Measurements from ENCODE around the gene PRAMEF14.
"Not testable (repeated sequence)": the region's sequence is repeated elsewhere in the genome, so short reads cannot be mapped to it uniquely, and the experiment has no call there.

Gene PRAMEF14, protein sequence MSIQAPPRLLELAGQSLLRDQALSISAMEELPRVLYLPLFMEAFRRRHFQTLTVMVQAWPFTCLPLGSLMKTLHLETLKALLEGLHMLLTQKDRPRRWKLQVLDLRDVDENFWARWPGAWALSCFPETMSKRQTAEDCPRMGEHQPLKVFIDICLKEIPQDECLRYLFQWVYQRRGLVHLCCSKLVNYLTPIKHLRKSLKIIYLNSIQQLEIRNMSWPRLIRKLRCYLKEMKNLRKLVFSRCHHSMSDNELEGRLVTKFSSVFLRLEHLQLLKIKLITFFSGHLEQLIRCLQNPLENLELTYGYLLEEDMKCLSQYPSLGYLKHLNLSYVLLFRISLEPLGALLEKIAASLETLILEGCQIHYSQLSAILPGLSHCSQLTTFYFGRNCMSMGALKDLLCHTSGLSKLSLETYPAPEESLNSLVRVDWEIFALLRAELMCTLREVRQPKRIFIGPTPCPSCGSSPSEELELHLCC

DNA sequence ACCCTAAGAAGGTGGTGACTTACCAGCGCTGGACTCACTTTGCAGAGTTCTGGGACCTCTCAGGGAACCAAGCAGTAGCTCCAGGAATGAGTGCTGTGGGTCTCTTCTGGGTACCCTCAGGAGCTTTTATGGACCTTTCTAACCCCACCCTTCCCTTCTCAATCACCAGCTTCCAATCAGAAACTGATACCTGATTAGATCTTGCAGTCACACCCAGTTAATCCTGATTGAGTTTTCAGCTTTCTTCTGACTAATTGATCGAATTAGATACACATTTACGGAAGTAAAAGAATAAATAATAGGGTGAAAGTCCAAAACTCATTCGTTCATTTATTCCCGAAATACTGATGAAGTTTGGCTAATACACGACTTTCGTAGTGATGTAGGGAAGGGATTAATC lies at the start of gene PRAMEF14:
Gene PRAMEF14, minus strand, starts transcription at position 101 of the 400 bp plus-strand sequence. CDS start 1,820 bp downstream, outside the sequence.
- DNase-seq (ENCODE audit: low read depth in 2 of 3, low spot score in 2 of 3) = not testable (repeated sequence)

DNA sequence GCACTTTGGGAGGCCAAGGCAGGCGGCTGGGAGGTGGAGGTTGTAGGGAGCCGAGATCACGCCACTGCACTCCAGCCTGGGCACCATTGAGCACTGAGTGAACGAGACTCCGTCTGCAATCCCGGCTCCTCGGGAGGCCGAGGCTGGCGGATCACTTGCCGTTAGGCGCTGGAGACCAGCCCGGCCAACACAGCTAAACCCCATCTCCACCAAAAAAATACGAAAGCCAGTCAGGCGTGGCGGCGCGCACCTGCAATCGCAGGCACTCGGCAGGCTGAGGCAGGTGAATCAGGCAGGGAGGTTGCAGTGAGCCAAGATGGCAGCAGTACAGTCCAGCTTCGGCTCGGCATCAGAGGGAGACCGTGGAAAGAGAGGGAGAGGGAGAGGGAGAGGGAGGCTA lies 48.4 kb upstream of the PRAMEF14 start:
- not testable (repeated sequence) for DNase-seq (ENCODE audit: low read depth in 2 of 3, low spot score in 2 of 3)

DNA sequence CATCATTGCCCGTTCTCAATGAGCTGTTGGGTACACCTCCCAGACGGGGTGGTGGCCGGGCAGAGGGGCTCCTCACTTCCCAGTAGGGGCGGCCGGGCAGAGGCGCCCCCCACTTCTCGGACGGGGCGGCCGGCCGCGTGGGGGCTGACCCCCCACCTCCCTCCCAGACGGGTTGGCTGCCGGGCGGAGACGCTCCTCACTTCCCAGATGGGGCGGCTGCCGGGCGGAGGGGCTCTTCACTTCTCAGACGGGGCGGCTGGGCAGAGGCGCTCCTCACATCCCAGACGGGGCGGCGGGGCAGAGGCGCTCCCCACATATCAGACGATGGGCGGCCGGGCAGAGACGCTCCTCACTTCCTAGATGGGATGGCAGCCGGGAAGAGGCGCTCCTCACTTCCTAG lies 47.8 kb upstream of the PRAMEF14 start:
- DNase-seq (ENCODE audit: low read depth in 2 of 3, low spot score in 2 of 3) = not testable (repeated sequence)

DNA sequence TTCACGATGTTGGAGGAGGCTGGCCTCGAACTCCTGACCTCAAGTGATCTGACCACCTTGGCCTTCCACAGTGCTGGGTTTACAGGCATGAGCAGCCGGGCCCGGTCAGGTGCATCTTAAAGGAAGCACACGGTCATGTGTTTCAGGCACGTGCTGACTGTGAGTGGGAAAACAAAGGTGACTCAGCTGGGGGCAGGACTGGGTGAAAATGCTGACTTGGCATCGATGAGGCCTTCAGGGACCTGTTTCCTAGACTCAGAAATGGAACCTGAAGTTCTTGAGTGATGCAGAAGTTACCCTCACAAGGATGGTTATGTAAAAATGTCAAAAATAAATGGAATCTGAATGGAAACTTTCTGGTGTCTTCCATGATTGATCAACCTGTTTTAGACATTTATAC lies 46.1 kb upstream of the PRAMEF14 start:
- DNase-seq (ENCODE audit: low read depth in 2 of 3, low spot score in 2 of 3) = not testable (repeated sequence)

DNA sequence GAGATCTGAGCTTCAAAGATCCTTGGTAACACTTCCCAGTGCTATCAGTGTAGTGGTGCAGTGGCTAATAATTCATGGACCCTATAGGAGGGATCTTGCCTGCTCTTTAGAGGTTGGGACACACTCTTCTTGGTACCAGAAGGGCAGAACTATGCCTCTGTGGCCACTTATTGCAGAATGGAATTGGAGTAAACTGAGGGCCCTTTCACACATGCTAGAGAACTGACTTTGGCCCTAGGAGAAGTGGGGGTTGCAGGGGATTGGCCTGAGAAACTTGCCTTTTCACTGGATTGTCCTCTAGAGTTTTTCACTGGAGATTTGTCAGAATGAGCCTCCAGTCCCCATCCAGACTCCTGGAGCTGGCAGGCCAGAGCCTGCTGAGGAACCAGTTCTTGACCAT lies 42.4 kb upstream of the PRAMEF14 start, which contains the start of gene PRAMEF17:
Gene PRAMEF17, plus strand, starts transcription at position 301 of the 400 bp plus-strand sequence. Its CDS starts 26 bp downstream, at position 327.
- not testable (repeated sequence) for DNase-seq (ENCODE audit: low read depth in 2 of 3, low spot score in 2 of 3)

DNA sequence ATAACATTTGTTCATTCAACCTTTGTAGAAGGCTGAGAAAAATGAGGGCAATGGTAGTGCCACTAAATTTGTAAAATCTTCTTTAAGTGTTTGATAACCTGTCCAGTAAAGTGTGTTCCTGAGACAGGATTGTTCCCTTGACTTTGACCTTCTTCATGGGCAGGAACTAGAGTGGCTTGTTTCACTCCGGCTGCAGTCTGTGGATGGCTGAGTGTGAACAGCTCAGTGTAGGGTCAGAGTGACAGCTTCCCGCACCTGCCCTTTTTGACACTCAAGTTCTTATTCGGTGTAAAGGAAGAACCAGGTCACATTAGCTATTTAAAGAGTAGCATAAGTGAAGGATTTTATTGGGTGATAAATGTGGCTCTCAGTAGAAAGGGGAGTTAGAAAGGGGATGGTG lies 33.4 kb upstream of the PRAMEF14 start:
- not testable (repeated sequence) for DNase-seq (ENCODE audit: low read depth in 2 of 3, low spot score in 2 of 3)

DNA sequence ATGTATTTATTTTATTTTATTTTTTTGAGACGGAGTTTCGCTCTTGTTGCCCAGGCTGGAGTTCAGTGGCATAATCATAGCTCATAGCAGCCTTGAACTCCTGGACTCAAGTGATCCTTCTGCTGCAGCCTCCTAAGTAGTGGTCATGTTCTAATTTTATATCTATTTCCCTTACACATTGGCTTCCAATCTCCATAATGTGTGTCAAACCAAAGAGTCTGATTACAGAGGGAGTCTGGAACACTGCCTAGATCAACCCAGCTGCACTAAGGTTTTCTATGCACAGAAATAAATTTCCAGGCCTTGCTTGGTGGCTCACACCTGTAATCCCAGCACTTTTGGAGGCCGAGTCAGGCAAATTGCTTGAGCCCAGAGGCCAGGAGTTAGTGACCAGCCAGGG lies 32.0 kb upstream of the PRAMEF14 start:
- not testable (repeated sequence) for DNase-seq (ENCODE audit: low read depth in 2 of 3, low spot score in 2 of 3)

DNA sequence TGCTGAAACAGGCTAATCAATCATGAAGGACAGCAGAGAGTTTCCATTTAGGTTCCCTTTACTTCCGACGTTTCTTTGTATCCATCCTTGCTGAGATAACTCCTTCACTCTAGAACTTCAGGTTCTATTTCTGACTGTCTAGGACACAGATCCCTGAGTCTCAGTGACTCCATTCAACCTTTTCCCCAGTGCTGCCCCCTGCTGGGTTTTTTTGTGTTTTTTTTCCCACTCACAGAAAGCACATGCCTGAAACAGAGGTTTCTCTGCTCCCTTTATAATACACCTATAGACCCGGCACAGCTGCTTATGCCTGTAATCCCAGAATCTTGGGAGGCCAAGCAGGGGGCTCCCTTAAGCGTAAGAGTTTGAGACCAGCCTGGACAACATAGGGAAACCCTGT lies 21.6 kb upstream of the PRAMEF14 start:
- peak in 2 of 3 experiments; percentile 3 to 14 for DNase-seq (ENCODE audit: low read depth in 2 of 3, low spot score in 2 of 3)

DNA sequence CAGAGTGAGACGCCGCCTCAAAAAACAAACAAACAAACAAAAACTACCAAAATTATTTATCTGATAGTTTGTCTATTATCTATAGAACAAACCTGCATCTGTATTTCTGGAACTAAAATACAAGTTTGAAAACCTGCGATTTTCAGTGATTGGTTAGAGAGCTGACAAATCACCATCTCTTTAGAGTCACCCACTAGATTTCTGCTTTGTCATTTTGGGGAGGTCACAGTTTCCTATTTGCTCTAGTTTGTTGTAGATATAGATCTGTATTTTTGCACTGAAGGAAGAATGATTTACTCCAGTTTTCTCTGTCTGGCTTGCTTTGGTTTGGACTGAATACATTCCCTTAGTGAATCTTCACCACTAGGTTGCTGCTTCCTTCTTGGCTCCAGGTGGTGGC lies 19.6 kb upstream of the PRAMEF14 start:
- not testable (repeated sequence) for DNase-seq (ENCODE audit: low read depth in 2 of 3, low spot score in 2 of 3)

DNA sequence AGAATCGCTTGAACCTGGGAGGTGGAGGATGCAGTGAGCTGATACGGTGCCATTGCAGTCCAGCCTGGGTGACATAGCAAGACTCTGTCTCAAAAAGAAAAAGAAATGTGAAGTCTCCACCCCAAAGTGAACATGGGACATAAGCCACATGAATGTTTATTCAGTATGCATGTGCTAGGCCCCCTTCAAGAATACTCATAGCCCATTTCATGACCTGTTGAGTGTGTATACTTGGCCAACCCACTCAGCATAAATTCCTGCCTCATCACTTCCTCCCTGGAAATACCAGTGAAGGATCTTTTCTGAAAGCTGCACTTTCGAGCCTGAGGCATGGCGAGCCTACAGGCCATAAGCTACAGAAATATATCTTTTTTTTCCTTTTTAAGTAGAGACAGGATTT lies 18.0 kb upstream of the PRAMEF14 start:
- not testable (repeated sequence) for DNase-seq (ENCODE audit: low read depth in 2 of 3, low spot score in 2 of 3)

DNA sequence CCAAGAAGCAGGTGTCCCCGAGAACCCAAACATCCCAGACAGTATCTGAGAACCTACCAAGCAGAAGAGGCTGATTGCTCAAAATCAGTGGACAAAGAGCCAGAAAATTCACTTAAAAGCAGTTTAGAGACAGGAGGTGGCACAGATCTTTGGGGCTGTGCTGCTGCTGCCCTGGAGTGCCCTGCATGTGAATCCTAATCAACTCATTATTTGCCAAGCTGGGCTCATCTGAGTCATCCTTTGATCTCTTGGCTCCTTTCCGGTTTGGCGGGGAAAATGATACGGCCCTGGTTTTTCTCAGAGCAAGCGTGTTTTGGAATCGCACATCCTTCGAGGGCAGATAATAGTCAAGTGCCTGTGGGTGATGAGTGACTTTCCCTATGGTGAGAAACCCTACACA lies 15.4 kb upstream of the PRAMEF14 start:
- DNase-seq (ENCODE audit: low read depth in 2 of 3, low spot score in 2 of 3) = not testable (repeated sequence)

DNA sequence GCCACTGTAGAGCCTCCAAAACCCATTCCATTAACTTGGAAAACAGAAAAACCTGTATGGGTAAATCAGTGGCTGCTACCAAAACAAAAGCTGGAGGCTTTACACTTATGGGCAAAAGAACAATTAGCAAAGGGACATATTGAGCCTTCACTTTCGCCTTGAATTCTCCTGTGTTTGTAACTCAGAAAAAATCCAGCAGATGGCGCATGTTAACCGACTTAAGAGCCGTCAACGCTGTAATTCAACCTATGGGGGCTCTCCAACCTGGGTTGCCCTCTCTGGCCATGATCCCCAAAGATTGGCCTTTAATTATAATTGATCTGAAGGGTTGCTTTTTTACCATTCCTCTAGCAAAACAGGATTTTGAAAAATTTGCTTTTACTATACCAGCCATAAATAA lies 9.8 kb upstream of the PRAMEF14 start:
- peak in 1 of 3 experiments; percentile 7 for DNase-seq (ENCODE audit: low read depth in 2 of 3, low spot score in 2 of 3)

DNA sequence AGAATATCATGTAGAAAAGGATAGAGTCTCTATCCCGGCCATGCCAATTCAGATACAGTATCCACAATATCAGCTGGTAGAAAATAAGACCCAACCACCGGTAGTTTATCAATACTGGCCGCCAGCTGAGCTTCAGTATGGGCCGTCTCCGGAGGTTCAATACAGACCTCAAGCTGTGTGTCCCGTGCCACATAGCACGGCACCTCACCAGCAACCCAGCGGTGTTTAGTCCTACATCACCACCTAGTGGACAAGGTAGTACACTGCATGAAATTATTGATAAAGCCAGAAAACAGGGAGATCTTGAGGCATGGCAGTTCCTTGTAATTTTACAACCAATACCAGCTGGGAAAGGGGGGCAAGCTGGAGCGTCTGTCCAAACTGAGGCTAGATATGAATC lies 7.5 kb upstream of the PRAMEF14 start:
- DNase-seq (ENCODE audit: low read depth in 2 of 3, low spot score in 2 of 3) = not testable (repeated sequence)

DNA sequence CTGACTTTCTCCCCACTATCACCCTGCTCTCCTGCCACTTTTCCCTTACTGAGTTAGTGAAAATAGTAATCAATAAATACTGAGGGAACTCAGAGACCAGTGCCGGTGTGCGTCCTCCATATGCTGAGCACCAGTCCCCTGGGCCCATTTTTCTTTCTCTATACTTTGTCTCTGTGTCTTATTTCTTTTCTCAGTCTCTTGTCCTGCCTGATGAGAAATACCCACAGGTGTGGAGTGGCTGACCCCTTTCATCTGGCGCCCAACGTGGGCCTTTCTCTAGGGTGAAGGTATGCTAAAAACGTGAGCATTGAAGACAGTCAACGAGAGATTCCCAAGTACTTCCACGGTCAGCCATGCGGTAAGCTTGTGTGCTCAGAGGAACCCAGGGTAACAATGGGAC lies 6.5 kb upstream of the PRAMEF14 start:
- not testable (repeated sequence) for DNase-seq (ENCODE audit: low read depth in 2 of 3, low spot score in 2 of 3)

DNA sequence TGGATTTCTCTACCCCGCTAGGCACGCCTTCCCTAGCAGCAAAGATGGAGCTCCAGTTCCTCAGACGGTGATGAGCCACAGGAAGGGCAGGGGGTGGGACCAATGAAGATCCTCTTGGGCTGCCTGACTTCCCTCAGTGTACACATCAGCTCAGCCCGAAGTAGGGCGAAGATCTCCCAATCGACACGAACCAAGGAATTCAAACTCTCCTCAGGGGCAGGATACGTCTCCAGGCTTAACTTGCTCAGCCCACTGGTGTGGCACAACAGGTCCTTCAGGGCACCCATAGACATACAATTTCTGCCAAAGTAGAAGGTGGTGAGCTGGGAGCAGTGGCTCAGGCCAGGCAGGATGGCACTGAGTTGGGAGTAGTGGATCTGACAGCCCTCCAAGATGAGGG lies 4.4 kb downstream of the PRAMEF14 start:
- DNase-seq (ENCODE audit: low read depth in 2 of 3, low spot score in 2 of 3) = not testable (repeated sequence)

DNA sequence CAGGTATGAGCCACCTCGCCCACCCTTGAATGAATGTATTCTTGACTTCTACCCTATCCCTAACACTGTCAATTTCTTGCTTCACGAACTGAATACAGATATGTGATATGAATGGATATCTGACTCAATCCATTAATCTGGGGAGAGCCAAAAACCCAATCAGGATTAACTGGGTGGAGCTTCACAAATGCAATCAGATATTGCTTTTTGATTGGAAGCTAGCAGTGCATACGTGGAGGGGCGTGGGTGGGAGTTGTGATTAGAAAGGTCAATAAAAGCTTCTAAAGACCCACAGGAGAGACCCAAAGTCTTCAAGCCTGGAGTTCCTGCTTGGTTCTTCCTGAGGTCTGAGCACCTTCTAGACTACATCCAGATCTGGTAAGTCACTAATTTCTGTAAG lies 31.7 kb downstream of the PRAMEF14 start, which contains the start of gene PRAMEF15:
Gene PRAMEF15, plus strand, starts transcription at position 301 of the 400 bp plus-strand sequence. CDS start 2,827 bp downstream, outside the sequence.
- DNase-seq (ENCODE audit: low read depth in 2 of 3, low spot score in 2 of 3) = not testable (repeated sequence)

DNA sequence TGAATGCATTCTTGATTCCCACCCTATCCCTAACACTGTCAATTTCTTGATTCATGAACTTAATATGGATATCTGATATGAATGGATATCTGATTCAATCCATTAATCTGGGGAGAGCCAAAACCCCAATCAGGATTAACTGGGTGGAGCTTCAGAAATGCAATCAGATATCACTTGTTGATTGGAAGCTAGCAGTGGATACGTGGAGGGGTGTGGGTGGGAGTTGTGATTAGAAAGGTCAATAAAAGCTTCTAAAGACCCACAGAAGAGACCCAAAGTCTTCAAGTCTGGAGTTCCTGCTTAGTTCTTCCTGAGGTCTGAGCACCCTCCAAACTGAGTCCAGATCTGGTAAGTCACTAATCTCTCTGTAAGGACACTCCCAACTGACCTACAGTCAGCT lies 43.7 kb downstream of the PRAMEF14 start, which contains the start of gene PRAMEF33:
Gene PRAMEF33, plus strand, starts transcription at position 301 of the 400 bp plus-strand sequence. CDS start 2,416 bp downstream, outside the sequence.
- not testable (repeated sequence) for DNase-seq (ENCODE audit: low read depth in 2 of 3, low spot score in 2 of 3)

DNA sequence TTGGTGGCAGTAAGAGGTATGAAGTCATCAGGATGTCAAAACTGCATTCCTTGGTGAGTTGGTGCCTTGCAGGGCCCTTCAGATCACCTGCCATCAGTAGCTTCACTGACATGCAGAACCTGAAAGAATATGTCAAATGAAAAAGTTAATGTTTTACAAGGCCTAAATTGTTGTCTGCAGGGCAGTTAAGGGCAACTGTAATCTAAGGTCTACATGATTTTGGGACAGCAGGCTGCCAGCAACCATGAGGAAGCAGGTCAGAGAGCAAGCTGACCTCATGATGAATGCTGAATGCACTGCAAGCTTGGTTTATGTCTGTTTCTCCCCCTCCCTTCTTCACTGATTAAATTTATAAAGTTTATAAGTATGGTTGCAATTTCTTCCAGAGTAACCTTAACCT lies 44.7 kb downstream of the PRAMEF14 start:
- not testable (repeated sequence) for DNase-seq (ENCODE audit: low read depth in 2 of 3, low spot score in 2 of 3)

DNA sequence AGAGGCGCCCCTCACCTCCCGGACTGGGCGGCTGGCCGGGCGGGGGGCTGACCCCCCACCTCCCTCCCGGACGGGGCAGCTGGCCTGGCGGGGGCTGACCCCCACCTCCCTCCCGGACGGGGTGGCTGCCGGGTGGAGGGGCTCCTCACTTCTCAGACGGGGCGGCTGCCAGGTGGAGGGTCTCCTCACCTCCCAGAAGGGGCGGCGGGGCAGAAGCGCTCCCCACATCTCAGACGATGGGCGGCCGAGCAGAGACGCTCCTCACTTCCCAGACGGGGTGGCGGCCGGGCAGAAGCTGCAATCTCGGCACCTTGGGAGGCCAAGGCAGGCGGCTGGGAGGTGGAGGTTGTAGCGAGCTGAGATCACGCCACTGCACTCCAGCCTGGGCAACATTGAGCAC lies 48.2 kb downstream of the PRAMEF14 start:
- not testable (repeated sequence) for DNase-seq (ENCODE audit: low read depth in 2 of 3, low spot score in 2 of 3)

DNA sequence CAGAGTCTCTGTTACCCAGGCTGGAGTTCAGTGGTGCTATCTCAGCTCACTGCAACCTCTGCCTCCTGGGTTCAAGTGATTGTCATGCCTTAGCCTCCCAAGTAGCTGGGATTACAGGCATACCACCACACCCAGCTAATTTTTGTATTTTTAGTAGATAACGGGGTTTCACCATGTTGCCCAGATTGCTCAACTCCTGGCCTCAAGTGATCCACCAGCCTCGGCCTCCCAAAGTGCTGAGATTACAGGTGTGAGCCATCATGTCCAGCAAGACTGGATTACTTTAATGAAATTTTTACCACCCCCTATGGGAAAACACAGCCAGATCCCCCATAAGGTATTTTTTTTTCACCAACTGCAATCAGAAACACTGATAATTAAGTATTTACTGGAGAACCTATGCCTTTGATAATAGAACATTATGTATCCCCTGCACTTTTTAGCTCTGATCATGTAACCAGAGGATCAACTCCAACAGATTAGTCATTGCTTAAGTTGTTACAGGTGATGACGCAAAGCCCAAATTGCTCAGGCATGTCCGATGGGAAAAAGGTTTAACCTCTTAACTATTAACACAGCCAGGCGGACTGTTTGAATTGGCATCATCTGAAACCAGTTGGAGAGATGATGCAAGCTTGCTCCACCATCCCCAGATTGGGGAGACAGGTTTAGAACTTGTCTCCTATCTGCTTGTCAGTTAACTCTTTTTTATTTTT lies 49.6 kb downstream of the PRAMEF14 start:
- DNase-seq (ENCODE audit: low read depth in 2 of 3, low spot score in 2 of 3) = not testable (repeated sequence)
